ENCODE measurements around the gene VPS18.
A peak's percentile ranks its signal among the peaks of the same experiment; 100 is the strongest.

VPS18 gene

GRCh38 chr15:40925863-40926658 is 31.8 kb downstream of the VPS18 start:
- in situ Hi-C loops (cut with HindIII; ENCODE audit: low sequenced_read_pairs): no loop called here
- TF ChIP-seq, protein P1, sequence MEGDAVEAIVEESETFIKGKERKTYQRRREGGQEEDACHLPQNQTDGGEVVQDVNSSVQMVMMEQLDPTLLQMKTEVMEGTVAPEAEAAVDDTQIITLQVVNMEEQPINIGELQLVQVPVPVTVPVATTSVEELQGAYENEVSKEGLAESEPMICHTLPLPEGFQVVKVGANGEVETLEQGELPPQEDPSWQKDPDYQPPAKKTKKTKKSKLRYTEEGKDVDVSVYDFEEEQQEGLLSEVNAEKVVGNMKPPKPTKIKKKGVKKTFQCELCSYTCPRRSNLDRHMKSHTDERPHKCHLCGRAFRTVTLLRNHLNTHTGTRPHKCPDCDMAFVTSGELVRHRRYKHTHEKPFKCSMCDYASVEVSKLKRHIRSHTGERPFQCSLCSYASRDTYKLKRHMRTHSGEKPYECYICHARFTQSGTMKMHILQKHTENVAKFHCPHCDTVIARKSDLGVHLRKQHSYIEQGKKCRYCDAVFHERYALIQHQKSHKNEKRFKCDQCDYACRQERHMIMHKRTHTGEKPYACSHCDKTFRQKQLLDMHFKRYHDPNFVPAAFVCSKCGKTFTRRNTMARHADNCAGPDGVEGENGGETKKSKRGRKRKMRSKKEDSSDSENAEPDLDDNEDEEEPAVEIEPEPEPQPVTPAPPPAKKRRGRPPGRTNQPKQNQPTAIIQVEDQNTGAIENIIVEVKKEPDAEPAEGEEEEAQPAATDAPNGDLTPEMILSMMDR (IDR thresholded peaks at IDR 0.05; ENCODE audit: low read depth, low read length): no peak
- no peak for DNase-seq (ENCODE audit: low read depth, low spot score)
- H3K4me3 ChIP-seq (ENCODE audit: low read depth, low read length): no peak overlapping the region

GRCh38 chr15:40926659-40927494 is 32.6 kb downstream of the VPS18 start:
- no peak for DNase-seq (ENCODE audit: low read depth, low spot score)
- in situ Hi-C loops (cut with HindIII; ENCODE audit: low sequenced_read_pairs): no loop called here
- no peak overlapping the region for H3K4me3 ChIP-seq (ENCODE audit: low read depth, low read length)
- TF ChIP-seq, protein P1 (IDR thresholded peaks at IDR 0.05; ENCODE audit: low read depth, low read length): no peak

GRCh38 chr15:40927495-40927872 is 33.2 kb downstream of the VPS18 start:
- in situ Hi-C loops (cut with HindIII; ENCODE audit: low sequenced_read_pairs): no loop called here
- no peak for DNase-seq (ENCODE audit: low read depth, low spot score)
- no peak overlapping the region for H3K4me3 ChIP-seq (ENCODE audit: low read depth, low read length)
- TF ChIP-seq, protein P1 (IDR thresholded peaks at IDR 0.05; ENCODE audit: low read depth, low read length): no peak

- in situ Hi-C loops (cut with HindIII; ENCODE audit: low sequenced_read_pairs): no loop called here
- no peak for DNase-seq (ENCODE audit: low read depth, low spot score)
- TF ChIP-seq, protein P1 (IDR thresholded peaks at IDR 0.05; ENCODE audit: low read depth, low read length): no peak
- peak overlapping the region; percentile 5 for H3K4me3 ChIP-seq (ENCODE audit: low read depth, low read length)
These were observed 33.9 kb downstream of the VPS18 start for GRCh38 chr15:40927873-40928806.

GRCh38 chr15:40928821-40929659 is 34.8 kb downstream of the VPS18 start, which contains the start of gene DLL4:
Gene DLL4, plus strand, starts transcription at chr15:40929340. Its CDS starts 329 bp downstream, at chr15:40929669.
- H3K4me3 ChIP-seq (ENCODE audit: low read depth, low read length): peak within 1 kb of the TSS; percentile 25
- peak; percentile 30 for DNase-seq (ENCODE audit: low read depth, low spot score)
- in situ Hi-C loops (cut with HindIII; ENCODE audit: low sequenced_read_pairs): no loop called here
- TF ChIP-seq, protein P1 (IDR thresholded peaks at IDR 0.05; ENCODE audit: low read depth, low read length): no peak
